HL-60 (cell line): ENCODE results near the gene IRX5.

Experiments used
- GABPA ChIP-seq: IDR thresholded peaks from 2 replicates; pipeline ENCODE4 v1.6.1; 2012; ENCODE audit warnings: low read depth
- POLR2AphosphoS5 ChIP-seq: IDR thresholded peaks from 2 replicates; pipeline ENCODE4 v1.6.1; 2012; ENCODE audit warnings: low read depth
- SPI1 ChIP-seq: IDR thresholded peaks from 2 replicates; pipeline ENCODE4 v1.6.1; 2012; ENCODE audit warnings: low read depth, mild to moderate bottlenecking, borderline replicate concordance
- TF ChIP-seq, protein P1 (sequence below): IDR thresholded peaks from one replicate; pipeline ENCODE4 v1.5.1; 2011; ENCODE audit warnings: low read length, control low read depth, inconsistent platforms; ENCODE audit not compliant: insufficient read depth
- TF ChIP-seq, protein P2 (sequence below): IDR thresholded peaks from 2 replicates; pipeline ENCODE4 v1.6.1; 2012; ENCODE audit warnings: low read depth; ENCODE audit not compliant: insufficient replicate concordance

DNA sequence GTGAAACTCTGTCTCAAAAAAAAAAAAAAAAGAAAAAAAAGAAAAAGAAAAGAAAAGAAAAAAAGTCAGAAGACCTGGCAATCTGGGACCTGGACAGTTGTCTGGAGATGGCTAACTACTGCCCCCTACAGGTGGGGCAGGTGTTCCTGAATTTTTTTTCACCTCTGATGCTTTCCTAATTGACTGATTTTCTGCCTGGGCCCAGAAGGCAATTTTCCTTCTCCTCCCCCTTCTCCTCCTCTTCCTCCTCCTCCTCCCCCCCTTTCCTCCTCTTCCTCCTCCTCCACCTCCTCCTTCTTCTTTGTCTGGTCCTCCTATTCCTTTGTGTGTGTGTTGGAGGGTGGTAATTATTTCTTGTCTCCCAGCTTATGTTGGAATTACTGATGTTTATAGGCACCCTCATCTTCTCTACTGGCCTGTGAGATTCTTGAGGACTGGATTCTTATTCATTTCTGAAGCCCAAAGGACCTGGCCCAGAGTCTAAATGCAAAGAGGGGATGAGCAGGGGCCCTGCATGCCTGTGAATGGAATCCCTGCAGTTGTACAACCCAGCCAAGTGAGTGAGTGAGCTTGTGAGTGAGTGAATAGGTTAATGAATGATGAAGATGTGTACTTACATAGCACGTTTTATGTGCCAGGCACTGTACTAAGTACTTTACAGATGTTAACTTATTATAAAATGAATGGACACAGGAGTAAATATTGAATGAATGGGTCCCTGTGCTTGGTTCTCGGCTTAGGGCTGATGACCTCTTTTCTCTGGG is 26.9 kb downstream of the IRX5 start:
- TF ChIP-seq, protein P1, sequence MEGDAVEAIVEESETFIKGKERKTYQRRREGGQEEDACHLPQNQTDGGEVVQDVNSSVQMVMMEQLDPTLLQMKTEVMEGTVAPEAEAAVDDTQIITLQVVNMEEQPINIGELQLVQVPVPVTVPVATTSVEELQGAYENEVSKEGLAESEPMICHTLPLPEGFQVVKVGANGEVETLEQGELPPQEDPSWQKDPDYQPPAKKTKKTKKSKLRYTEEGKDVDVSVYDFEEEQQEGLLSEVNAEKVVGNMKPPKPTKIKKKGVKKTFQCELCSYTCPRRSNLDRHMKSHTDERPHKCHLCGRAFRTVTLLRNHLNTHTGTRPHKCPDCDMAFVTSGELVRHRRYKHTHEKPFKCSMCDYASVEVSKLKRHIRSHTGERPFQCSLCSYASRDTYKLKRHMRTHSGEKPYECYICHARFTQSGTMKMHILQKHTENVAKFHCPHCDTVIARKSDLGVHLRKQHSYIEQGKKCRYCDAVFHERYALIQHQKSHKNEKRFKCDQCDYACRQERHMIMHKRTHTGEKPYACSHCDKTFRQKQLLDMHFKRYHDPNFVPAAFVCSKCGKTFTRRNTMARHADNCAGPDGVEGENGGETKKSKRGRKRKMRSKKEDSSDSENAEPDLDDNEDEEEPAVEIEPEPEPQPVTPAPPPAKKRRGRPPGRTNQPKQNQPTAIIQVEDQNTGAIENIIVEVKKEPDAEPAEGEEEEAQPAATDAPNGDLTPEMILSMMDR: peak; percentile 65
- TF ChIP-seq, protein P2, sequence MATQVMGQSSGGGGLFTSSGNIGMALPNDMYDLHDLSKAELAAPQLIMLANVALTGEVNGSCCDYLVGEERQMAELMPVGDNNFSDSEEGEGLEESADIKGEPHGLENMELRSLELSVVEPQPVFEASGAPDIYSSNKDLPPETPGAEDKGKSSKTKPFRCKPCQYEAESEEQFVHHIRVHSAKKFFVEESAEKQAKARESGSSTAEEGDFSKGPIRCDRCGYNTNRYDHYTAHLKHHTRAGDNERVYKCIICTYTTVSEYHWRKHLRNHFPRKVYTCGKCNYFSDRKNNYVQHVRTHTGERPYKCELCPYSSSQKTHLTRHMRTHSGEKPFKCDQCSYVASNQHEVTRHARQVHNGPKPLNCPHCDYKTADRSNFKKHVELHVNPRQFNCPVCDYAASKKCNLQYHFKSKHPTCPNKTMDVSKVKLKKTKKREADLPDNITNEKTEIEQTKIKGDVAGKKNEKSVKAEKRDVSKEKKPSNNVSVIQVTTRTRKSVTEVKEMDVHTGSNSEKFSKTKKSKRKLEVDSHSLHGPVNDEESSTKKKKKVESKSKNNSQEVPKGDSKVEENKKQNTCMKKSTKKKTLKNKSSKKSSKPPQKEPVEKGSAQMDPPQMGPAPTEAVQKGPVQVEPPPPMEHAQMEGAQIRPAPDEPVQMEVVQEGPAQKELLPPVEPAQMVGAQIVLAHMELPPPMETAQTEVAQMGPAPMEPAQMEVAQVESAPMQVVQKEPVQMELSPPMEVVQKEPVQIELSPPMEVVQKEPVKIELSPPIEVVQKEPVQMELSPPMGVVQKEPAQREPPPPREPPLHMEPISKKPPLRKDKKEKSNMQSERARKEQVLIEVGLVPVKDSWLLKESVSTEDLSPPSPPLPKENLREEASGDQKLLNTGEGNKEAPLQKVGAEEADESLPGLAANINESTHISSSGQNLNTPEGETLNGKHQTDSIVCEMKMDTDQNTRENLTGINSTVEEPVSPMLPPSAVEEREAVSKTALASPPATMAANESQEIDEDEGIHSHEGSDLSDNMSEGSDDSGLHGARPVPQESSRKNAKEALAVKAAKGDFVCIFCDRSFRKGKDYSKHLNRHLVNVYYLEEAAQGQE: no peak
- TF ChIP-seq SPI1: no peak
- no peak for TF ChIP-seq GABPA
- TF ChIP-seq POLR2AphosphoS5: no peak
